HG03175 (cell line): ENCODE measurements around the gene NYAP2.

ENCODE experiments used
- ATAC-seq: cut with Tn5 transposase; IDR thresholded peaks from one replicate; pipeline ENCODE4 v1.9.1; 2021; ENCODE audit warnings: mild to moderate bottlenecking, moderate library complexity; ENCODE audit not compliant: unreplicated experiment

Gene NYAP2

DNA sequence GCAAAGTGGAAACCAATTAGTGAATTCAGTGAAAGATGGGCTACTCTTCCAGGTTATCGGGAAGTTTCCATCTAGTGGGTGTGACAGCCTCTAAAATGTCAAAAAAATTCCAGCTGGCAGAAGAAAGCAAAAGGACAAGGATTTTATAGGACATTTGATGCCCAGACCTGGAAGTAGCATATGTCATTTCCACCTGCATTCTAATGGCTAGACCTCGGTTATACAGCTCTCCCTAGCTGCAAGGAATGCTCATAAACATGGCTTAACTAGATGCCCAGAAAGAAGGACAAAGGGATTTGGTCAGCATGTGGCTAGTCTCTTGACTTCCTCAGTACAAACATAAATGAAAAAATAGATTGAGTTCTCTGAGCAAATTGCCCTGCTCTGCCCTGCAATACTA, 215.4 kb downstream of the NYAP2 start:
- ATAC-seq = no peak

DNA sequence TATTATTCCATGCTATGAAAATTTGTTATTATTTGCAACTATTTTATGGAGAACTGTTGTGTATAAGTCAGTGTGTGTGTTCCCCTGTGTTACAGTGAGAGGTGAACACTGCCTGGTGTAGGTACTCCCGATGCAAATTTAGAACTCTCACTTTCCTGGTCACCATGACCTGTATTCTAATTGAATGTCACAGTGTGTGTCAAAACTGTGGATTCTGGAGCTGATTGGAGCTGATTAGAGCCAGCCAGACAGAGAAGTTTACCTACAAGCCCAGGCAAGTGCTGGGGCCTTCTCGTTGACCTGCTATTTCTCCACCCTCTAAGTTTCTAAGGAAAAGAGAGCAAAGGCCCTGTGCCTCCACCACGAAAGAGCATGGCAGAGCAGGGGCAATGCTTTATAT, 216.0 kb downstream of the NYAP2 start:
- ATAC-seq = no peak

DNA sequence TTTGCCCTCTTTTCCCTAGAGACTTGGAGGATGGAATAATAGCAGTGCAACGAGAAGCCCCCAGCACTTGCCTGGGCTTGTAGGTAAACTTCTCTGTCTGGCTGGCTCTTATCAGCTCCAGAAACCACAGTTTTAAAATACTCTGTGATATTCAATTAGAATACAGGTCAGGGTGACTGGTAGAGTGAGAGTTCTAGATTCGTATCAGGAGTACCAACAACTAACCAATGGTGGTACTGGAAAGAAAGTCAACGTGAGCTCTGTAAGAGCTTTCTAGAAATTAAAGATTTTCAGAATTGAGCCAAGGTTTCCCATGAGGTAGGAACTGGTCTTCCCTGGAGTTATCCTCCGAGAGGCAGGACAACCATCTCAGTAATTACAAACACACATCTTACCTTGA, 216.9 kb downstream of the NYAP2 start:
- ATAC-seq = no peak

DNA sequence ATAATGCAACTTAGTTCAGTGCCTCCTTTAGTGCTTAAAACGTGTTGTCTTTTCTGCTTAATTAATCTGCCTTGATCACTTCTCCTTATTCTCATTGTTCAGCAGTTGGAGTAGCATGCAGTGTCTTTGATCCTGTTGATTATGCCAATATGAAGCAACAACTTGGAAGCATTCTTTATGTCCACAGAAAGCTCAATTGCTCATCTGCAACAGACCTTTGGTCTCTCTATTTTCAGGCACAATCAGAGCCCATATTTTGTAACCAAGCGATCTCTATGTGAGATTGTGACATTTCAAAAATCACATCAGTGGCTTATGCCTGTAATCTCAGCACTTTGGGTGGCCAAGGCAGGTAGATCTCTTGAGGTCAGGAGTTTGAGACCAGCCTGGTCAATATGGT, 217.3 kb downstream of the NYAP2 start:
- no peak for ATAC-seq

- ATAC-seq = no peak
Observed at GRCh38 chr2:225620227-225620626, 220.7 kb downstream of the NYAP2 start.

- no peak for ATAC-seq
Observed at GRCh38 chr2:225630824-225631533, 231.5 kb downstream of the NYAP2 start.

GRCh38 chr2:225632351-225632750, 232.8 kb downstream of the NYAP2 start:
- ATAC-seq = no peak

DNA sequence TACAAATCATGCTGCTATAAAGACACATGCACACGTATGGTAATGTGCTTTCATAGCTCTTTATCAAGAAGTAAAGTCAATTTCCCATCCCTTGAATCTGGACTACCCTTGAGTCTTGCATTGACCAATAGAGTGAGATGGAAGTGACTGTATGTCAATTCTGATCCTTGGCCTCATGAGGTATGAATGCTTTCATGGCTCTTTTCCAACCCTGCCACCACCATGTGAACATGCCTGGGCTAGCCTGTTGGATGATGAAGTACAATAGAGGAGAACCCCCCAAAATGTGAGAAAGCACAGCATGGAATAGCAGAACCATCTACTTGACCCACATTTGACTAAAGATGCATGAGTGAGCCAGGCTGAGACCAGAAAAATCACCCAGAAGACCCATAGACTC, 237.0 kb downstream of the NYAP2 start:
- ATAC-seq = no peak

DNA sequence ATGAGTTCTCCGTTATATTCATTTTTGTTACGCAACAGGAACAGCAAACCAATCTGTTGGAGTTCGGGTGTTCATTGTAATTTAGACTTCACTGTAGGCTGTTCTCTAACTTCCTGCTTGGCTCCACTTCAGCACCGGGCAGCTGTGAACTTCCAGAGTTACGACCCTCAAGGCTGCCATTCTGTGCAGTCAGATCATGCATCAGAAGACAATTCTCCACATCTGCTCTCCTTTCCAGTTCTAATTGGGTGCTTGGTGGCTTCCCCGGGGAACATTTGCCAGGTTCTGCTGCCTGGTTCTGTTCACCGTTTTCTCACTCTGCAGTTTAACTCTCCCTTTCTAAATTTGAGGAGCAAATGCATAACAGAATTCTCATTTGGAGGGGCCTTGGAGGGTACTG, 237.7 kb downstream of the NYAP2 start:
- ATAC-seq = no peak

GRCh38 chr2:225640550-225640949, 241.0 kb downstream of the NYAP2 start:
- no peak for ATAC-seq

- no peak for ATAC-seq
Observed at GRCh38 chr2:225649274-225649673, 249.8 kb downstream of the NYAP2 start.

DNA sequence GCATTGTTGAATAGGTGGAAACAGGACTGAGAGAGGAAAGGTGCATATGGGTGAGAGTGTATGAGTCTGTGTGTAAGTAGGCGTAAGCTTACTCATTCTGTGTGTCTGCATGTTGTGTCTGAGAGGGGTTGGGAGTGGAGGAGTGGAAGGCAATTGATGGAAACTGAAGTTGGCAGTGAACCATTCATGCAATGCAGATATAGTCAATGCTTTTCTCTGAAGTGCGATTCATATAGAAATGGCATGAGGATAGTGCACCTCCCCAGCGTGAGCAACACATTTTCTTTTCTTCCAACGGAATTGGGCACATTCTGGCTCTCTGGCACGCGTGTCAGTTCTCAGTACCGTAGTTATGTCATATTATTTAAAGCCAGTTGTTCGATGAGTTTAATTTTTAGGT, 250.5 kb downstream of the NYAP2 start:
- no peak for ATAC-seq

DNA sequence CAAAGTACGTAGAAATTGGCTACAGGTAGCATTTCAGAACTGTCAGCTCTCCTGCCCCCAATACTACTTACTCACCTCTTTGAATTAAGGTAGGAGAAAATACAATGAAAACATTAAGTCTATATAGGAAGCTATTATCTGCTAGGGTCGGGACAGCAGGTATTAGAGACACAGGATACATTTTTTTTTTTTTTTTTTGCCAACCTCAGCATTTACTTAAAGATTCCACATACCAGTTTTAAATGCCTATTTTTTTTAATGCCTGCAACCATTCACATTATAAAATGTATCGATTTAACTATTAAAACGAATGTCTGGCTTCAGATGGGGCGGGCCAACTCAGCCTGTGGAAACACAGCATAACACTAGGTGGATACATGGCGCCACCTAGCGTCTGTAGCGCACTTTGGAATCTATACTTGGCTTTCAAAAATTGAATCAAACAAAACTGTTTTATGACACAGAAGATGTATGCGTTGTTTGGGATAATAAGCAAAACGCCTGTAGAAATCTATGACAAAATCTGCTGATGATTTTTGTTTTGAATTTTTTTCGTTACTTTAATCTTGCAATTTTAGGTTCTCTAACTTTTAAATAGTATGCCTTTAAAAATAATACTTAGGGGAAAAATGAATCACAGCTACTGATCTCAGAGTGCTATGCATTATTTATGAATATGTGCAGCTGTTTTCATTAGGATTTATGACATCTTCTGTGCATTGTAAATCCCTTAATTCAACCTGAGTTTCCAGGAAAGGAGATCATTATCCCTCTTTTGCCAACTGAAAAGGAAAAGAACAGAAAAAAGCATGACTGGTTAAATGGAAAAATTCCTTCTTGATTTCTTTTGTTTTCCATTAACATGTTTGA, 261.0 kb downstream of the NYAP2 start:
- peak; percentile 92 for ATAC-seq

DNA sequence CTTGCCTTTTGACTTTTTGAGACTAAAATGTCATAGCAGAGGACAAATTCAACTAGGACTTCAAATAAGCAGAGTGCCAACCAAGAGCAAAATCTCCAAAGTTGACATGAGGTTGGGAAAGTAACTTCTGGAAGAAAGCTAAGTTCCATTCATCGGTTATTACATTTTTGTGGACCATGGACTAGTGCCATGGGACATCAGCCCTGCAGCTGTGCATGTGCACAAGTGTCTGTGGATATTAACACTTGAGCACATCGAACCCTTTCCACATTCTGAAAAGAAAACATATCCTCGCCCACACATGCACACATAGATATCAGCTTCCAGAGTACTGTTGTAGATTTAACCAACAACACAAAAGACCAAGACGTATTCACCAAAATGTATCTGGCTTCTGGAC, 262.6 kb downstream of the NYAP2 start:
- ATAC-seq = no peak

DNA sequence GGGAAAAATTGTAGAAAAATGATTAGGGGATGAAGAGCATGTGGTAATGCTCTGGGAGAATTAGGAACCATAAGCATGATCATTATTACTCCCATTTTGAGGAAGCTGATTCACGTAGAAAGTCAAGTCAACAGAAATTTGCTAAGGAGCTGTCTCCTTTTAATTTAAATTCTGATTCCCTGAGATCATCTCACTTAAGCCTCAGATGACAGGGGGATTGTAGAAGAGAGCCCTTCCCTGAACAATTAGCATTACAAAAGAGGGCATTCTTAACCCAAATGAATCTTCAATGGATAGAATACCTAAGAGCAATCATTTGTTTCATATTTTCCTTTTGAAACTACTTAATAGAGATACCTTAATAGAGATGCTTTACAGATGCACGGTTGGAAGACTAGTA, 267.9 kb downstream of the NYAP2 start:
- no peak for ATAC-seq

DNA sequence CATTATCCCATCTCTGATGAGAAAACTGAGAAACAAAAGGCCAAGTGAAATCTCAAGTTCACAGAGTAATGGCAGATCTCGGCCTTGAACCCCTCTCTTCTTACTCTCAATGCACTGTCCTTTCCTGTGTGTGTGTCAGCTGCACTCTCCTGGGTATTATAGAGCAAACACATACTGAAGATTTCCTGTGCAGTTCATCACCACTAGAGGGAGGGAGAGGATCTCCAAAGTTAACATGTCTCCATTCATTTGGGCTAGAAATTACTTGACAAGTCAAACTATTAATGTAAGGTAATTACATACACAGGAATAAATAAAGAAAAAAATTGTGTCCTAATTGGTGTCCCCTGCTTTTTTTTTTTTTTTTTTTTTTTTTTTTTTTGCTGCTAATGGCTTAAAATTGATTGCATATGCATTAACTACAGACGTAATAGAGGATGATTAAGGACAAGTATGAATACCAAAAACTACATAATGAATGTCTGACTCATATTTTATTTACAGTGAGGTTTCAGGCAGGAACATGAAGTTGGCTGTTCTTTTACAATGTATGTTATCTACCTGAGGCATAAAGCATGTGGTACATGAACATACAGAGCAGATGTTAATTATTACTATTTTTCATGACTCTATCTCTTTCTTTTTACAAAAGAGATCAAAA, 269.2 kb downstream of the NYAP2 start:
- ATAC-seq = peak; percentile 79

- ATAC-seq = no peak
Observed at GRCh38 chr2:225670111-225670974, 270.8 kb downstream of the NYAP2 start.

GRCh38 chr2:225678792-225679191, 279.3 kb downstream of the NYAP2 start:
- no peak for ATAC-seq

- ATAC-seq = no peak
Observed at GRCh38 chr2:225683258-225683657, 283.7 kb downstream of the NYAP2 start.

DNA sequence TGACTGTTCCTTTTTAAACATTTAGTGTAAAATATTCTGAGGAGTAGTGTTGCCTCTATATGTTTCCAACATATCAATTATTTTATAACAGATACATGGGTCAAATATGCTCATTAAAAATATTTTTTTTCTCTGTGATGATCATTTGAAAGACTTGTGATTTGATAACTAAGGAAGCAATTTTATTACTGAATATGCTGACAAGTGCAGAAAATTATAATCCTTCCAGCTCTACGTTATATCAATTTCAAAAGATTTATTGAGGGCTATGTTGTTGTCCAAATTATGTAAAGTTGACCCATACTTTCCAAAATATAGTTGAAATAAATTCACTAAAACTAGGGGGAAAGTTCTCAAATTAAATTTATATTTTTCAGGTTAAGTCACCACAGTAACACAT, 290.6 kb downstream of the NYAP2 start:
- ATAC-seq = no peak

- no peak for ATAC-seq
Observed at GRCh38 chr2:225691711-225692110, 292.2 kb downstream of the NYAP2 start.
